GM12865 (cell line): Measurements from ENCODE around the gene CCDC141.

ENCODE experiments used
- DNase-seq: peaks from one replicate; pipeline ENCODE4 v3.0.0; 2010; ENCODE audit warnings: low read depth
- H3K4me3 ChIP-seq: 2 replicates; pipeline ENCODE4 v1.5.1; 2011; ENCODE audit warnings: mild to moderate bottlenecking, low read depth, low read length, control low read depth
- TF ChIP-seq, protein P1 (sequence below): IDR thresholded peaks from 2 replicates; pipeline ENCODE4 v1.5.1; 2011; ENCODE audit warnings: low read length, control low read depth, low read depth, inconsistent platforms; ENCODE audit not compliant: insufficient read depth; ENCODE audit errors: missing control alignments

CCDC141 gene

DNA sequence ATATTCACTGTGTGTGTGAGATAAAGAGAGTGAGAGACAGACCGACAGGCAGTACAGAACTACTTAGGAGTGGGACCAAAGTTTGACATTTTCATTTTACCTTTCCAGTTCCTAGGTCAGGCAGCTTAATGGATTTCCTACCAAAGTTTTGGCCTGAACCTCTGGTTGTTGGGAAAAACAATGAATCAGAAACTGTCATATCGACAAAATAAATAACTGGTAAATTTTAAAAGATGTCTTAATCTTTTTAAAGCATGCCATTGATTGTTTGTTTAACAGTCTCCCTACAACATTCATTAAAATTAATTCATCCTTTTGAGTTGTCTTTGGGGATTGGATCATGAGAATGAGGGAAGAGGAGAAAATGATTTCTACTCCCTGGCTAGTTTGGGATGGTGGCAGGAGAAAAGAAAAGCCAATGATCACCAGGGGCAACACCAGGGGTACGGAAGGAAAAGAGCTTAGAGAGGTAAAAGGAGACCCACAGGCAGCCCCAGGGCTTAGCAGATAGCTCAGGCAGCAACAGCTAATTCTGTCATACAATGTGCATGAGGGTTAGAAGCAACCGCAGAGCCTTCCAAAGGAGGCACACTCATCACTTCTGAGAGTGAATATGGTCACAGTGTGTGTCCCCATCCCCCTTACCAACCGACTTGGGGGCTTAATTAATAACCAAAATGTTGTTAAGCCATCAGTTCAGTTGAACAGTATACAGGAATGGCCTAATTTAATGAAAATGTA lies 98.5 kb downstream of the CCDC141 start:
- no peak for DNase-seq
- H3K4me3 ChIP-seq: no peak overlapping the region
- TF ChIP-seq, protein P1, sequence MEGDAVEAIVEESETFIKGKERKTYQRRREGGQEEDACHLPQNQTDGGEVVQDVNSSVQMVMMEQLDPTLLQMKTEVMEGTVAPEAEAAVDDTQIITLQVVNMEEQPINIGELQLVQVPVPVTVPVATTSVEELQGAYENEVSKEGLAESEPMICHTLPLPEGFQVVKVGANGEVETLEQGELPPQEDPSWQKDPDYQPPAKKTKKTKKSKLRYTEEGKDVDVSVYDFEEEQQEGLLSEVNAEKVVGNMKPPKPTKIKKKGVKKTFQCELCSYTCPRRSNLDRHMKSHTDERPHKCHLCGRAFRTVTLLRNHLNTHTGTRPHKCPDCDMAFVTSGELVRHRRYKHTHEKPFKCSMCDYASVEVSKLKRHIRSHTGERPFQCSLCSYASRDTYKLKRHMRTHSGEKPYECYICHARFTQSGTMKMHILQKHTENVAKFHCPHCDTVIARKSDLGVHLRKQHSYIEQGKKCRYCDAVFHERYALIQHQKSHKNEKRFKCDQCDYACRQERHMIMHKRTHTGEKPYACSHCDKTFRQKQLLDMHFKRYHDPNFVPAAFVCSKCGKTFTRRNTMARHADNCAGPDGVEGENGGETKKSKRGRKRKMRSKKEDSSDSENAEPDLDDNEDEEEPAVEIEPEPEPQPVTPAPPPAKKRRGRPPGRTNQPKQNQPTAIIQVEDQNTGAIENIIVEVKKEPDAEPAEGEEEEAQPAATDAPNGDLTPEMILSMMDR: no peak

DNA sequence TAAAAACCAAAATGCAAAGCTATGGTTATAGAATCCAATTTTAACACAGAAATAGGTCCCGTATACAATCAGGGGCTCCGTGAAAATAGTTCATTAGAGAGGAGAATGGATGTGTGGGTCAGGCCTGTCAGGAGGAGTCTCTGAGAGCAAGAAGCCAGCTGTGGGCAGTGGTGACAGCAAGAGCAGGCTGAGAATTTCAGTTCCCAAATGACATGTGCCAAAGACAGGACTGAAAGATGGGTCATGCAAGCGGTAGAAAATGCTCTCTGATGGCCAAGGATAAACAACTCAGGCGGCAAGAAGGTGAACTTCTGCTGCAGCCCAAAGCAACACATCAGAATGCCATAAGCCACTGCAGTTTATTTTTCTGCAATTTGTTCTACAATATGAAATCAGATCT lies 100.4 kb downstream of the CCDC141 start:
- H3K4me3 ChIP-seq: no peak overlapping the region
- TF ChIP-seq, protein P1: no peak
- DNase-seq: peak; percentile 74

DNA sequence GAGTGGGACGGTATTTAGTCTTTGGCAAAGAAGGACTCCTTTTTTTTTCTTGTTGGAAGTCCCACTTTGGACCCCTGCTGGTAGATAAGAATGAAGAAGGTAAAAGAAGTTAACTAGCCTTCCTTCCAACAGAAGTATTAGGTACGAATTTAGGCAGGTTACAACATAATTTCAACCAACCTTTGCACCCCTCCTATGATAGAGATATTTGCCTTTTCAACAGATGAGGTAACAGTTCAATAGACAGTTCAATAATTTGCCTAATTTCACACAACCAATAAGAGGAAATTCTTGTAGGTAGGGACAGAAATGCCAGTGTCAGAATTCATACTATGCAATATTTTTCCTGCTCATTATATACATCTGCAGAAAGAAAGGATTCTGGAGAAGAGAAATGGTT lies 100.8 kb downstream of the CCDC141 start:
- H3K4me3 ChIP-seq: no peak overlapping the region
- DNase-seq: no peak
- TF ChIP-seq, protein P1: no peak

DNA sequence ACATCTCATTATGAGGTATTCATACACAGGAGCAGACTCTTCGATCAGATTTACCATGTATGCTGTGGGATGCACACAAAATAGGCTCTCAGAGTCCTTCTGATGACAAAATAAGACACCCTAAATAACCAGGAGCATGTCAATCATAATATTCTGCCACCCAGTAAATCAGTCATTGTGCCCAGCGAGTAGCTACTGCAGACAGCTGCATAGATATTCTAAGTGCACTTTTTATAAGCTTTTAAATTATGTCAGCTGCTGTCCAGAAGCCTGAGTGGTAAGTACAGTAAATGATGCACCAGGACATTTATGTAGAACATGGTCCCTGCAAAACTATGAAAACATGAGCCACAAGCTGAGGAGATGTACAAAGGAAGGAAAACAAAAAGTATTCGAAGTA lies 102.9 kb downstream of the CCDC141 start:
- DNase-seq: no peak
- TF ChIP-seq, protein P1: no peak
- no peak overlapping the region for H3K4me3 ChIP-seq

DNA sequence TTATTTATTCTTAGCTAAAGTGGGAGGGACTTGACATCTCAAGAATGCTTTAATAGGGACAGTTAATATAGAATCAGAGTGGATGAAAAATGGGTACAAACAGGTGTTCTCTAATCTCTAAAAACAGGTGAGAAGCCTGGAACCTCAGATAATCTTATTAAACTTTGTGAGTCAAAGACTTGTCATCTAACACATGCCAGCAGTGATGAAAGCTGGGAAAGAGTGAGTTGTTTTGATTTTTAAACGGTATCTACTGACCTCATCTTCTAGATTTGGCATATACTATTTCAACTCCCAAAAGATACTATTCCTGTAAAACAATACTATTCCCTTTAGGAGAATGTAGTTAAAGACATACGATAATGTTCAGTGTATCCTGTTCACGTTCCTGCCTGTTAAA lies 103.4 kb downstream of the CCDC141 start:
- no peak overlapping the region for H3K4me3 ChIP-seq
- DNase-seq: no peak
- TF ChIP-seq, protein P1: no peak

DNA sequence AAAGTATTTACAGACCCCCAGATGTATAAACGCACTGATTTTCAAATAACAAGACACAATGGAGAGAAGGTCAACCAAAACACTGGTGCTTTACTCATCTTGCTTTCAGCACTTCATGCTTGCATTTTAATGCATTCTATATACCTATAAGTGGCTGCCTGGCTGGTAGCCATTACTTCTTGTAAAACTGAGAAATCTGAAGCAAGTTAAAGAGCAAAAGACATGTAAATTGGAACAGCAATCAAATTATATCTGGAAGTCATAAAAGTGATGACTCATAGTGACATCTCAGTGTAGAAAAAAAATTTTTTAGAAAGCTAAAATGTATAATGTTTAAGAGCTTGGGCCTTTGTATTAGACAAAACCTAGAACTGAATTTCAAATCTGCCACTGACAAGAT lies 106.2 kb downstream of the CCDC141 start:
- no peak for DNase-seq
- H3K4me3 ChIP-seq: no peak overlapping the region
- TF ChIP-seq, protein P1: no peak

DNA sequence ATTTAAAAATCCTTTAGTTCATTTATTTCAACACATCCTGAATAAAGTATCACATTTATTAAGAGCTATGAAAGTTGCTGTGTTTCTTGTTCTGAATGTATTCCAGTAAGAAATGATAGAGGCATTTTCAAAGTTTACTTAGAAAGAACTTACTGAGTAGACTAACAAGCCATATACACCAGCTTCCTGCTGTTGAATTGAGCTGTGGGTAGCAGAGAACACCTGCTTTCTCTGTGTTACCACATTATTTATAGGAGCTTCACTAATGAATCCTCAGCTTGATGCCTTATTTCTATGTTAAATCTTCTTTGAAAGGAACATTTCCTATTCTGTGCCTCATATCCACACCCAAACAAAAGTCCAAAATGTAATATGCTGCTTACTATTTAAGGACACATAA lies 115.4 kb downstream of the CCDC141 start:
- H3K4me3 ChIP-seq: no peak overlapping the region
- TF ChIP-seq, protein P1: no peak
- no peak for DNase-seq
